NCI-H510A treated with DMSO at 0.1 percent for 48 hours (cell line): ENCODE measurements around the gene ATG101.

Experiments used
- DNase-seq: peaks from one replicate; lab custom pipeline; 2025; lab: John Stamatoyannopoulos, UW

ATG101 gene

DNA sequence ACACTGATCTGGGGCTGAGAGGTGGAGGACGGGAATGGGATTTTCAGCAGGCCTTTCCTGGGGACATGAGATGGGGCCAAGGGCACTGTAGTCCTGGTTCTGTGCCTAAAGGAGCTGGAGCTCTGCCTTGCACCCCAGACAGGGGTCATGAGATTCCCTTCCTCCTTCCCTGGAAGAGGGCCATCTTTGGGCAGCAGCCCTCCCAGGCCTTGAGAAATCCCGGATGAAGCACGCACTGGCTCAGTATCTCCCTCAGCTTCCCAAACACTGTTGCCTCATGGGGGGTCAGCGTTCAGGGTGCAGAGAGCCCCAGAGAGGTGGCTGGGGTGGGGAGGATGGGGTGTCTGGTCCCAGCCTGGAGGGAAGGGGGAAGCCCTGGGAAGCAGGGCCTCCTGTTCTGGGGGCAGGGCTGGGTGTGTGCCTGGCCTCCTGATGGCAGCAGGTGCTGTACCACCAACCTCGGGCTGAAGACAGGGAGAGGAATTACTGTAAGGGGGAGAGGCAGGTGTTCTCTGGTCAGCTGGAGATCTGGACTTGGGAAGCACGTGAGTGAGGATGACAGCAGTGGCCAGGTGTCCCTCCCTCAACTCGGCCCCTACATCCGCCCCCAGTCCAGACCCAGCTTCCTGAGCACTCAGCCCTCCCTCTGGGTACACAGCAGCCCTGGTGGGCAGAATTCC lies 26.9 kb upstream of the ATG101 start:
- peak; percentile 33 for DNase-seq

DNA sequence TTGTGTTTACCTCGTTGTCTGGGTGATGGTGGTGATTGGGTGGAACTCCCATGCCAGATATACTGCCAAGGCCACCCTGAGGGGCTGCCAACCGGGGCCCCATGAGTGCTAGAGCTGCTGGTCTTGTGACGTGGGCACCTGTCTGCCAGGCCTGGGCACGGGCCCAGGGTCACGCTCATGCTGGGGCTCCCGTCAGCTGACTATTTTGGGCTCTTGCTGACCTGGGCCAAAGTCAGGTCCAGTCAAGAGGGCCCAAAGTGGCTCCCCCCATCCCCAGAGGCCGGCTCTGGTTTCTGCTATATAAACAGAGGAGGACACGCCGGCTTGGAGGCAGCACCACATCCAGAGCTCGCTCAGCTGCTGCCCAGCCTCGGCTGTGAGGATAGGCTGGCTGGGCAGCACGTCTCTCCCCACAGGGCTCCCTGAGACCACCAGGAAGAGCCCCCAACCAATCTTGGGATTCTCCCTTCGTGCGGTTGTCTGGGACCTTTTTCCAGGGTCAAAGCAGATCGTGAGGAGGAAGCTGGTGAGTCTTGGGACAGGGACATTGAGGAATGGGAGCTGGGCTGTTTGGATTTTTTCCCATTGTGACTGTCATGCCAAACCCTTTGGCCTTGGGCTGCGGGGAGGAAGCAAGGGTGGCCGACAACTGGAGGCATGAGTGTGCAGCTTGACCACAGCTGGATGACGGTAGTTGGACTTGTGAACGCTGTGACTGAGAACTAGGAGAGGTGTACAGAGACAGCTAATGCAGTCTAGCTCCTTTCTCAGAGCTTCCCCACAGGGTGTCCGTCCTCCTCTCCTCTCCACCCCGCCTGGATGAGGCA lies 26.2 kb upstream of the ATG101 start:
- DNase-seq, result no peak

DNA sequence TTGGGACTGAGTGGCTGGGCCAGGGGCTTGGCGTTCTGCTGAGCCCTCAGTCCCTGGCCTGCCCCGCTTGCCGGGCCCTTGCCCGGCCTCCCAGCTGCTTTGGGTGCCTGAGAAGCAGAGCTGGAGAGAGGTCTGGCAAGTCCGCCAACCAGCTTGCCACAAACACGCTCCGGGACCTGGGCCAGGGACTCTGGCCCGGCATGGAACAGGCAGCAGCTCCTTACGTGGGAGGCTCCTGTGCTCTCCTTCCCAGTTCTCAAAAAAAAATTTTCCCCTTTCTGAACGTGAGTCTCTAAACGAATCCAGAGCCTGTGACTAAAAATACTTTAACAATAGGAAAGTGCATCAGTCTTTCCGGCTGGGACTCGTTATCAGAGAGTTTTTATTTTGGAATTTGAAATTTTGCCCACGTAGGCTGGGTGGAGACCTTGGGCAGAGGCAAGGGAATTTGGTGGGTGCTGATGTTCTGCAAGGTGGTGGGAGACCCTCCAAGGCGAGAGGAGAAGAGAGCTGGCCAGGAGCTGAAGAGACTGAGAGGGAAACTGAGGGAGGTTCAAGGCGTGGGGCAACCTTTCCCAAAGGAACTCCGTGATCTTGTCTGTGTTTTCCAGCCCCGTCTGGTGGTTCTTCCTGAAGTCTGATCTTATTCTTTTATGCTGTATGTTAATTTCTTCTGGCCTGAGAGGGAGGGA lies 25.3 kb upstream of the ATG101 start:
- no peak for DNase-seq

DNA sequence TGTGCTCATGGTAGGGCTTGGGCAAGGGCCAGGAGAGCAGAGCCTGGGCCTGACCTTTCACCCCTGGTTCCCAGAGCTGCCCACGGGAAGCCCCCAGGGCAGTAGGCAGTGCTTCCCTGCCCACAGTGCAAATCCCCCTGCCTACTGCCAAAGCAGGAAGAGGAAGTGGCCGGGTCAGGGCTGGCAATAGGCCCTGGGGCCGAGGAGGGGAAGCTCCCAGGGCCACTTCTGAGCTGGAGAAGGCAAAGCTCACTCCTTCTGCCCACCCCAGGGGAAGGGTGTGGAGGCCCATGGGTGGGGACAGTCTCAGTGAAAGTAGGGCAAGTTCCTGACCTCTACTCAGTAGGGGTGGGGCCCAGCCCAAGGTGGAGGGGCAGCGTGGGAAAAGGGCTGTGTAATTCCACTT lies 24.0 kb upstream of the ATG101 start:
- no peak for DNase-seq

DNA sequence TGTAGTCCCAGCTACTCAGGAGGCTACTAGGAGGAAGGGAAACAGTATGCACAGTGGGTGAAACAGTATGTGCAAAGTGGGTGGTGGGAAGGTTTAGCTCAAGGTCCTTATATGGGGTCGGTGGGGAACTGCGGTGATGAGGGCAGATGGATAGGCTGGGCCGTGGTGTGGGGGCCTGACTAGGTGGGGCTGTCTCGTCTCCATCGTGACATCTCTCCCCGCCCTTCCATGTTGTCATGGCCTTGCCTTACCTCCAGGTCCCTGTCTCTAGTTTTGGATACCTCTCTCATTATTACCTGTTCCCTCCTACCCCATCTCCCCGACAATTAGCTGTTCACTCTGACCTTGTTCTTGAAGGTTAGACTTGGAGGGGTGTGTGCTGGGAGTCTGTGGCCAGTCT lies 22.9 kb upstream of the ATG101 start:
- DNase-seq, result no peak

DNA sequence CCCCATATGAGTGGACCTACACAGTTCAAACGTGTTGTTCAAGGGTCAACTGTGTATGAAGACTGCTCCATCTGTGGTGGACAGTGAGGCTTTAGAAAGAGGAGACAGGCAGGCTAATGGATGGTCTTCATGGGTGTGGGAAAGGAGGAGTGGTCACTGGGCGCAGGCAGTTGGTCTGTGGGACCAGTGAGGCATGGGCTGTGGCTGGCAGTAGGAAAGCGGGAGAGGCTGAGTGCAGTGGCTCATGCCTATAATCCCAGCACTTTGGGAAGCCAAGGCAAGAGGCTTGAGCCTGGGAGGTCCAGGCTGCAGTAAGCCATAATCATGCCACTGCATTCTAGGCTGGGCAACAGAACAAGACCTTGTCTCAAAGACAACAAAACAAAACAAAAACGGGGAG lies 20.5 kb upstream of the ATG101 start:
- DNase-seq, result no peak

DNA sequence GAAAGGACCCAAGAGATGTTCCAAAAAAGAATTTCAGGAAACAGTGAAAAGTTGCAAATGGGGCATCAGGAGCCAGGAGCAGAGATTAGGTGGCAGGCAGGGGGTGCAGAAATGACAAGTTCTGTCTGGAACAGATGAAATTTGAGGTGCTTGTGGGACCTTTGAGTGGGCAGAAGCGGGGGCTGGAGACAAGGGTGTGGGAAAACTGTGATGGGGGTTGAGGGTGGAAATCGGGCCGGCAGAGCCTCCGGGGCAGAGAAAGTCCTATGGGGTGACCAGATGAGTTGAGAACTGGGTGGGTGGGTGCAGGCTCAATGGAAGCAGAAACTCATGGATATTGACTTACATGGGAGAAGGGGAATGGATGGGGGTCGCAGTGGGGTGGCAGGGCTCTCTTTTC lies 20.1 kb upstream of the ATG101 start:
- no peak for DNase-seq

DNA sequence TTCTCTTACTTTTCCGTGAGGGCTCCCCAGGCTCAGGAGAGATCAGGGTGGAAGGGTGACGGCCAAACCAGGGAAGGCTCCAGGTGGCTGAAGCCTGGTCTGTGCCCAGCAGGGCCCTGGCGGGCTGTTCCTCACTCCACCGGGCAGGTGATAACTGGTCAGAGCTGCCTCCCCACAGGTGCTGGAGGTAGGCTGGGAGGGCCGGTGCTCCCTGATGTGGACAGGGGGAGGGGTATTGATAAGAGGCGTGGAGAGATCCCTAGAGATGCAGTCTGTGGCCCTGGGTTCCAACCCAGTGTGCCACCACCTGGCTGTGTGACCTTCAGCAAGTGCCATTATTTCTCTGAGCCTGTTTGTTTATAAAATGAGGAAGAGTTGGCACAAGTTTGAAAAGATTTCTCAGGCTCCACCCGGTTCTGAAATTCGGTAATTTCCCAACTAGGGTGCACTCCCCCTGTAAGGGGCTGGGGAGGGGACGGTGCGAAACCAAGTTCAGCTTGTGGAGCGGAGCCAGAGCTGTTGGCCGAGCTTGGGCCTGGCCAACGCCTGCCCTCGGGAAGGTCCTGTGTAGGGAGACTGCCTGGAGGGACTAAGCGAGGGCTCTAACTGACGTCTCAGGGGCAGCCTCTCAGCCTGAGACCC lies 19.5 kb upstream of the ATG101 start:
- DNase-seq, result peak; percentile 58

DNA sequence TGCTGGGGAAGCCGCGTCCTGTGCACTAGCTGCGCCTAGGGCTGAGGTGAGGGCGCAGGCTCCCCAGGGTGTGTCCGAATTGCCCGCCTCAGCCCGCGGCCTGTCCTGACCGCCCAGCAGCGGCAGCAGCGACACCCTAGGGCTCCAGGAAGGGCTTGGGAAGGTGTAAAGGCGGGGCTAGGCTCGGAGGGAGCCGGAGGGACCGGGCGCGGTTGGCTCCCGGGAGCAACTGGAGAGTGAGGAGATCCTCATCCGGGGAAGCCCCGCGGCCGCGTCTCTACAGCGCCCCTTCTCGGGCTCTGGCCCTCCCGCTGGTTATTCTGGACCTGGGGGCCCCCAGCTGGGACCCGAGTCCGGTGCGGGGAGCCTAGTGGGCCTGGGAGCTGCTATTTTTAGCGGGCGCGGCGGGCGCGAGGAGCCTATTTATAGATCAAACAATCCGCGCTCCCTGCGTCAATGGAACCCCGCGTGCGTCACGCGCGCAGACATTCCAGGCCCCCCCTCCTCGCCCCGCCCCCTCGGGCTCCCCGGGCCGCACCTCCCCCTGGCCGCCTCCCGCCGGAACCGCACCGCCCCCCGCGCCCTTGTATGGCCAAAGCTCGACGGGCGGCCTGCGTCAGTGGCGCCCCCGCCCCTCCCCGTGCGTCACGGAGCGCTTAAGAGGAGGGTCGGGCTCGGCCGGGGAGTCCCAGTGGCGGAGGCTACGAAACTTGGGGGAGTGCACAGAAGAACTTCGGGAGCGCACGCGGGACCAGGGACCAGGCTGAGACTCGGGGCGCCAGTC lies 18.8 kb upstream of the ATG101 start, which contains the start of gene NR4A1:
Gene NR4A1, plus strand, starts transcription at position 685 of the 784 bp plus-strand sequence. CDS start 2,887 bp downstream, outside the sequence.
- peak; percentile 92 for DNase-seq

DNA sequence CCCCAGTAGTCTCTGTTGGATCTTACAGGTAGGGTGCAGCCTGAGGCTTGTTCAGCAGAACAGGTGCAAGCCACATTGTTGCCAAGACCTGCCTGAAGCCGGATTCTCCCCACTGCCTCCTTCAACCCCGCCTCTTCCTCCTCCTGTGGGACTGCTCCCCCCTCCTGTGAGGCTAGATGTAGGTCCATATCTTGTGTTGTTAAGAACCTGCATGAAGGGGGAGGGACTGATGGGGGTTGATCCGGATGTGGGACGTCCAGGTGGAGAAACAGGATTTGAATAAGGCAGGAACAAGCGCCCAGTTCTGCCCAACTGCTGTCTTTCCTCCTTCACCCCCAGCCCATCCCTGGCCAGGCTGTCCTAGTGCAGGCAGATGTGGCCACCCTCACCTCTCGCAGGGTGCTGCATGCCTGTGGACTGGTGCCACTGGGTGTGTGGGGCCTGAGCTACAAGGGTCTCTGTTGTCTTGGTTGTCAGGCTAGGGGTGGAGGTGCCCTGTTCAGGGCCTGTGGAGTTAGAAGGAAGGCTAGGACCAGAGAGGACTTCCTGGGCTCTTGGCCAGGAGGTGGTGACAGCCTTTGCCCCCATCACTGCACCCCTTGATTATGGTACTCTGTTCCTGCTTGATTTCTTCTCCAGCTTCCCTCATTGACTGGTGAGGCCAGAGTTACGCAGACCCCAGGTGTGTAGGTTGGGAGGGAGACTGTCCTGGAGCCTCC lies 17.2 kb upstream of the ATG101 start:
- no peak for DNase-seq

DNA sequence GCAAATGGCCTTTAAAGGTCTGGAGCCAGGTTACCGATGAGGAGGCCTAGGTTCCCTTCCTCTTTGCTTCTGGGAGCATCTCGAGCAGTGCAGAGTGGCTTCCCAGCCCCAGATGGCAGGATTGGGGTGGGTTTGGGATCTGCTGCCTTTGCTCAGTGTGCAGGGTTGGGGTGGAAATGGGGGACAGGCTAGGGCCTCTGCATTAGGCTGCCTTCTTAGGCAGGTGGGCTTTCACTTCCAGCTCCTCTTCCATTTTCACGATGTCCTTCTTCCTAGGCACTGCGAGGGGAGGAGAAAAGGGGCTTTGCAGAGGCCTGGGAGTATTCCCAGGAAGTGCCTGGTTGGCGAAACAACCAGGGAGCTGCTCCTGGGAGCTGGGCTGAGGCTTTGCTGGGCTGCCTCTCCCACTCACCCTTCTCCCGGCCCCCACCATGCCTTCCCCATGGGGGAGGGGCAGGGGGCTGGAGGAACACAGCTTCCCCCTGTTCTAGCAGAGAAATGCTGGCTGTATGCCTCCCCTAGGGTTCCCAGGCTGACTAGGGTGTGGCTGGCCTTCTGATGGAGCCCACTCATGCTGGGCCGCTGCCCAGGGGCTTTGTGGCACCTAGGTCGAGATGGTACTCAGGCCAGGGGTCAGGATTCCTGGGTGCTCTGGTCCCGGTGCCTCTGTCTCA lies 16.1 kb upstream of the ATG101 start:
- DNase-seq, result no peak

DNA sequence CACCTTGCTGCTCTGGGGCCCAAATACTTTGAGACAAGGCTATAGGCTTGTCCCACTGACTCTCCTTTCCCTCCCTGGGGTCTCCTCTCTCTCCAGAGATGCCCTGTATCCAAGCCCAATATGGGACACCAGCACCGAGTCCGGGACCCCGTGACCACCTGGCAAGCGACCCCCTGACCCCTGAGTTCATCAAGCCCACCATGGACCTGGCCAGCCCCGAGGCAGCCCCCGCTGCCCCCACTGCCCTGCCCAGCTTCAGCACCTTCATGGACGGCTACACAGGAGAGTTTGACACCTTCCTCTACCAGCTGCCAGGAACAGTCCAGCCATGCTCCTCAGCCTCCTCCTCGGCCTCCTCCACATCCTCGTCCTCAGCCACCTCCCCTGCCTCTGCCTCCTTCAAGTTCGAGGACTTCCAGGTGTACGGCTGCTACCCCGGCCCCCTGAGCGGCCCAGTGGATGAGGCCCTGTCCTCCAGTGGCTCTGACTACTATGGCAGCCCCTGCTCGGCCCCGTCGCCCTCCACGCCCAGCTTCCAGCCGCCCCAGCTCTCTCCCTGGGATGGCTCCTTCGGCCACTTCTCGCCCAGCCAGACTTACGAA lies 15.4 kb upstream of the ATG101 start:
- DNase-seq, result no peak

DNA sequence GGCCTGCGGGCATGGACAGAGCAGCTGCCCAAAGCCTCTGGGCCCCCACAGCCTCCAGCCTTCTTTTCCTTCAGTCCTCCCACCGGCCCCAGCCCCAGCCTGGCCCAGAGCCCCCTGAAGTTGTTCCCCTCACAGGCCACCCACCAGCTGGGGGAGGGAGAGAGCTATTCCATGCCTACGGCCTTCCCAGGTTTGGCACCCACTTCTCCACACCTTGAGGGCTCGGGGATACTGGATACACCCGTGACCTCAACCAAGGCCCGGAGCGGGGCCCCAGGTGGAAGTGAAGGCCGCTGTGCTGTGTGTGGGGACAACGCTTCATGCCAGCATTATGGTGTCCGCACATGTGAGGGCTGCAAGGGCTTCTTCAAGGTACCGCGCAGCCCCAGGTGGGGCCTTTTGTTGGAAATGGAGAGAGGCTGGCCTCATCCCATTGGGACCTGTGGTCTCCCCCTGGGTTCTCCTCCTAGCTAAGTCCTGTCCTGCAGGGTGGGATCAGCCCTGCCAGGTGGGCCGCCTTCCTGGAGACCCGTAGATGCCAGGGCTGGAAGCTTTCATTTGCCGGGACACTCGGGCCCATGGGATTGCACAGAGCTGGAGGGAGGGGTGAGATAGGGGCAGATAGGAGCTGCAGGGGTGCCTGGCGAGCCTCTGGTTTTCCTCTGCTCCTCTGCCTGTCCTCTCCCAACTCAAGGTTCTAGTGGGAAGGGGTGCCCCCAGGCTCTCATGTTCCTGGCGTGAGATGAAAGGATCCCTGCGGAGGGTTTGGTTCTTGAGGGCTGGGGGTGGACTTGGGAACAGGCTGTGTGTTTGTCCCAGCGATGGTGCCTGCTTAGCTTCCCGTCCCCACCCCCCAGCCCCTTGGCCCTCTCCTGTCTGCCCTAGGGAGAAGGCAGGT lies 14.7 kb upstream of the ATG101 start:
- DNase-seq, result no peak

DNA sequence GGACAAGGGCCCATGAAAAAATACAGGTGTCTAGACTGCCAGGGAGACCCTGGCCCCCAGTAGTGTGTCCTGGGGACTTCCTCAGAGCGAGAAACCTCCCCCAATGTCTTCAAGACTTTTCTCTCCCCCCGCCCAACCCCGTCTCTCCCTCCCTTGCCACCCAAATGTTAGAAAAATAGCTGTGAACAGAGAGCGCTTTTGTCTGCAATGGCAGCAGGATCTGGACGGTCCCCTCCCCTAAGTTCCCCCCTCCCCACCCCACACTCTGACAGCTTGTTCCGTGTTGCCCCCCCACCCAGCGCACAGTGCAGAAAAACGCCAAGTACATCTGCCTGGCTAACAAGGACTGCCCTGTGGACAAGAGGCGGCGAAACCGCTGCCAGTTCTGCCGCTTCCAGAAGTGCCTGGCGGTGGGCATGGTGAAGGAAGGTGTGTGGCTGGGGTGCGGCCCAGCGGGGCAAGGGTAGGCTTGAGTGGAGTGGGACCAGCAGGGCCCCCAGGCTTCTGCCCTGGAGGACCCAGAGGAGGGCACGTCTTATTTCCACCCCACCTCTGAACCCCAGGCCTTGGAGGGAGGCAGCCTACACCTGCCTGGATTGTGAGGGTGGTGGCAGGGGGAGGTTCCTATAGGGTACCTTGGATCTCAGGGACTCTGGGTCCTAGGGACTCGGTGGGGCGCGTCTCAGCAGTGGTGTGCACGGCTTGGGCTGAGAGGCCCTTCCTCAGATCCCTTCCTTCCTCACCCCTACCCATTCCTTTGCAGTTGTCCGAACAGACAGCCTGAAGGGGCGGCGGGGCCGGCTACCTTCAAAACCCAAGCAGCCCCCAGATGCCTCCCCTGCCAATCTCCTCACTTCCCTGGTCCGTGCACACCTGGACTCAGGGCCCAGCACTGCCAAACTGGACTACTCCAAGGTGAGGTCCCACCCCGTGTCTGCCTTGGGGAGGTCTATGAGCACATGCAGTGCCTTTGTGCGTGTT lies 13.8 kb upstream of the ATG101 start:
- DNase-seq, result no peak

DNA sequence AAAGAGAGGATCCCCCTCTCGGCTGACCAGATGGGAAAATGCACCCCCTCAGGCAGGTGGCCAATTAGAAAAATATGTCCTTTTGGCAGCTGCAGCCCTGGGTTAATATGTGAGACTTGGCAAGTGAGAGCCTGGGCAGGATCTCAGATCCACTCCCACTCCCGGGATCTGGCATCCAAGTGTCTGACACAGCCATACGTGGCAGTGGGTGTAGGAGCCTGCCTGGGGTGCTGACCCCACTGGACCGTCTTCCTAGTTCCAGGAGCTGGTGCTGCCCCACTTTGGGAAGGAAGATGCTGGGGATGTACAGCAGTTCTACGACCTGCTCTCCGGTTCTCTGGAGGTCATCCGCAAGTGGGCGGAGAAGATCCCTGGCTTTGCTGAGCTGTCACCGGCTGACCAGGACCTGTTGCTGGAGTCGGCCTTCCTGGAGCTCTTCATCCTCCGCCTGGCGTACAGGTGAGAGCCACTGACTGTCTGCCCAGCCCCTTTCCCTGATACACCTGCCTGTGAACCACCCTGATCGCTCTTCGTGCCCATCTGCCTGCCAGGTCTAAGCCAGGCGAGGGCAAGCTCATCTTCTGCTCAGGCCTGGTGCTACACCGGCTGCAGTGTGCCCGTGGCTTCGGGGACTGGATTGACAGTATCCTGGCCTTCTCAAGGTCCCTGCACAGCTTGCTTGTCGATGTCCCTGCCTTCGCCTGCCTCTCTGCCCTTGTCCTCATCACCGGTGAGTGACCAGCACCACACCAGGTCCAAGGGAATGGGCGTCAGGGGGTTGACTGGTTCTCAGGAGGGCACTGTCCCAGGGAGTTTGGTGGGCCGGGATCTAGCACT lies 12.8 kb upstream of the ATG101 start:
- DNase-seq, result no peak
